HG02840 (cell line): ENCODE data around the gene ANKRD33.

ENCODE experiments used
- ATAC-seq: cut with Tn5 transposase; IDR thresholded peaks from one replicate; pipeline ENCODE4 v1.9.1; 2021; ENCODE audit warnings: mild to moderate bottlenecking, moderate library complexity, moderate number of reproducible peaks; ENCODE audit not compliant: unreplicated experiment, low FRiP score

ANKRD33 gene

GRCh38 chr12:51855586-51856428, 32.1 kb upstream of the ANKRD33 start:
- ATAC-seq = no peak

DNA sequence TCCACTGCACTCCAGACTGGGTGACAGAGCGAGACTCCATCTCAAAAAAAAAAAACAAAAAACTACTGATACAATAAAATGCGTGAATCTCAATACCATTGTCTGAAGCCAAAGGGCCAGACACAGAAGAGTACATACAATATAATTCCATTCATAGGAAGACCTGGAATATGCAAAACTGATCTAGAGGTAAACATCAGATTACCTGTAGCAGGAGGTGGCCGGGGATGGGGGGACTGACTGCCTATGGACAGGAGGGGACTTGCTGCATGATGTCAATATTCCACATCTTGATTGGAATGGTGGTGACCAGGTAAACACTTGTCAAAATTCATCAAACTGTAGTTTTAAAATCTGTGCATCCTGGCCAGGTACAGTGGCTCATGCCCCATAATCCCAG, 26.9 kb upstream of the ANKRD33 start:
- ATAC-seq = no peak

- no peak for ATAC-seq
Observed at GRCh38 chr12:51862947-51863346, 25.0 kb upstream of the ANKRD33 start.

- no peak for ATAC-seq
Observed at GRCh38 chr12:51863363-51863932, 24.5 kb upstream of the ANKRD33 start.

DNA sequence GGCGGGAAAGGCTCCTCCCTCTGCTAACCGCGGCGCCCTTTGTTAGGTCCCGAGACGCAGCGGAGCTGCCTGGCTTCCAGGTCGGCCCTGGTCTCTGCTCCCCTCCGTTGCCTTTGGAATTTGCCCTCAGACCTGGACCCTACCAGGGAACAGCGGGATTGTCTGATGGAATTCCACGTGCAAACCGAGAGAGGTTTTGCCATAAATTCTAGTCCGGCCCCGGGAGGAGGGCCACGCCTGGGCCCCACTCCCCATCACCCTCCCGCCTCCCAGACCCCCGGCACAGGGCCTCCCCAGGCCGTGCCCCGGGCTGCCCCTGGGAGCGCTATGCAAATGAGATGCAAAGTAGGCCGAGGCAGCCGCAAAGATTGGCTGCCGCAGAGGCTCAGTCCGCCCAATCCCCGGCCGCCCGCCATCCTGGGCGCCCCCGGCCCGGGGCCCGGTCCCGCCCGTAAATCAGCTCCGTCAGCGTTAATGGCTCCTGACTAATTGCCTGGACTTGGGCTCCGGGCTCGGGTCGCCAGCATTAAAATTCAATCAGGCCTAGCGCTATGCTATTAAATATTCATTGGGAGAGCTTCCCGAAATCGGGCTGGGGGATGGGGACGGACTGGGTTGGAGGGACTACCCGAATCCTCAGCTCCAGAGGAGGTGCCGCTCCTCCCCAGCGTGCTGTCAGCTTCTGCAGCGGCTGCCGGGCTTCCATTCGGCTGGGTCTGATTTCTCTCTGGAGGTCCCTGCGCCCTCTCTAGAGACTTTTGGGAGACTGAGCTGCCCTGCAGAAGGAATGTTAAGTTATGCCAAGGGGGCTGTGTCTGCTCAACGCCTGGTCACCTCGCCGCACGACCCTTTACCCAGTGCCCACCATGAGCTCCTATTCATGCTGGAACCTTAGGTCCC, 23.7 kb upstream of the ANKRD33 start:
- no peak for ATAC-seq

GRCh38 chr12:51864833-51865670, 22.9 kb upstream of the ANKRD33 start:
- no peak for ATAC-seq

DNA sequence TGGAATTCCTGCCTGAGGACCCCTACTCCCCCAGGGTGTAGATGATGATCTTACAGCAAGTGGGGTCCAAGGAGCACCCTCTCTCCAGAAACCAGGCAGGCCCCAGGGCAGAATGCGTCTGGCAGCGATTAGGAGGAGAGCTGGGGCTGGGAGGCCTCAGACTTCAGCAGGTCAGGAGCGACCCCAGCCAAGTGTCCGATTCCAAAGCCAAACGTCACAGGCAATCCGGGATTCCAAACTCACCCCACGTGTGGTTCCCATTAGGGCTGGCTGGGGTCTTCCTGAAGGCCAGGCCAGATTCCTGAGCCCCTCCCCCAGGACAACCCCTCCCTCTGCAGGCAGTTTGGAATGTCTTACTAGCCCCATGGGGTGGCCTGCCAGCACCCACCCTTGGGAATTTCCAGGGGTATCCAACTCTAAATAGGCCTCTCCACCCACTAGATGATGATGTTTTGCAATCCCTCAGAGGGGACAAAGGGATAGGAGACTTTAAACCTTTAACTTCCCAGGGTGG, 22.1 kb upstream of the ANKRD33 start:
- ATAC-seq = no peak

- no peak for ATAC-seq
Observed at GRCh38 chr12:51866324-51866723, 21.6 kb upstream of the ANKRD33 start.

DNA sequence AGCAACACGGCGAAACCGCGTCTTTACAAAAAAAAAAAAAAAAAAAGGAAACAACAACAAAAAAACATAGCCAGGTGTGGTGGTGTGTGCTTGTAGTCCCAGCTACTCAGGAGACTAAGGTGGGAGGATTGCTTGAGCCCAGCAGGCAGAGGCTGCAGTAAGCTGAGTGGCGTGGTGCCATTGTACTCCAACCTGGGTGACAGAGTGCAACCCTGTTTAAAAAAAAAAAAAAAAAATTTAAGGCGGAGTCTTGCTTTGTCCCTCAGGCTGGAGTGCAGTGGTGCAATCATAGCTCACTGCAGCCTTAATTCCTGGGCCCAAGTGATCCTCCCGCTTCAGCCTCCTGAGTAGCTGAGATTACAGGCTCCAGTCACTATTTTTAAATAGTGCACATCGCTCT, 21.1 kb upstream of the ANKRD33 start:
- ATAC-seq = no peak

DNA sequence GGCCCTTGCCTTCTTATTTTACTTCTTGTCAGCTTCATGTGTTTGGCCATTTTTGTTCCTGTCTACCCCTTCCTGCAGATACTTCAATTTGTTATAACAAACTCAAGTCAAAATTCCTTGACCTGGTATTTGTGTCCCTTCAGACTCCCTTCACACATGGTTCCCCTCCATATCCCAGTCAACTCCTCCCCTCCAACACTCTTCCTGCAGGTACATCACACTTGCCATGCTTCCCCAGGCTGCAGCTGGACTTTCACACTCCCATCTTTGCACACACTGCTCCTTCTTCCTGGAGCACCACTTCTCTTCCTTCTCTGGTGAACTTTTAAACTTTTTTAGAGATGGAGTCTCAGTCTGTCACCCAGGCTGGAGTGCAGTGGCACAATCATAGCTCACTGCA, 20.5 kb upstream of the ANKRD33 start:
- no peak for ATAC-seq

GRCh38 chr12:51867796-51868428, 20.0 kb upstream of the ANKRD33 start:
- no peak for ATAC-seq

- ATAC-seq = no peak
Observed at GRCh38 chr12:51868821-51869495, 18.9 kb upstream of the ANKRD33 start.

GRCh38 chr12:51869496-51869865, 18.4 kb upstream of the ANKRD33 start:
- no peak for ATAC-seq

GRCh38 chr12:51869931-51870330, 18.0 kb upstream of the ANKRD33 start:
- ATAC-seq = no peak

DNA sequence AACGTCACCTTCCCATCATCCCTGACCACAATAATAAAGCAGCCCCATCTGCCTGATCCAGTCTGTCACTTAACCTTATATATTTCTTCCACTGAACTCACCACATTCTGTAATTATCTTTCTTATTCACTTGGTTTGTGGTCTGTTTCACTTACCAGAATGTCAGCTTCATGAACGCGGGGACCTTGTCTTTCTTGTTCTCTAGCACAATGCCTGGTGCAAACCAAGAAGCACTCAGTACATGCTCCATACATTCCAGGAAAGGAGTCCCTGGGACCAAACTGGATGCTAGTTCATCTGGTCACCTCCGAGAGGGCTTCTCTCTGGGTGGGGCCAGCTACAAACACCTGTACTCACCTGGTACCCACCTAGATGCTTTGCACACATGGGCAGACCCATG, 17.4 kb upstream of the ANKRD33 start:
- no peak for ATAC-seq

GRCh38 chr12:51871126-51871525, 16.8 kb upstream of the ANKRD33 start:
- ATAC-seq = no peak

DNA sequence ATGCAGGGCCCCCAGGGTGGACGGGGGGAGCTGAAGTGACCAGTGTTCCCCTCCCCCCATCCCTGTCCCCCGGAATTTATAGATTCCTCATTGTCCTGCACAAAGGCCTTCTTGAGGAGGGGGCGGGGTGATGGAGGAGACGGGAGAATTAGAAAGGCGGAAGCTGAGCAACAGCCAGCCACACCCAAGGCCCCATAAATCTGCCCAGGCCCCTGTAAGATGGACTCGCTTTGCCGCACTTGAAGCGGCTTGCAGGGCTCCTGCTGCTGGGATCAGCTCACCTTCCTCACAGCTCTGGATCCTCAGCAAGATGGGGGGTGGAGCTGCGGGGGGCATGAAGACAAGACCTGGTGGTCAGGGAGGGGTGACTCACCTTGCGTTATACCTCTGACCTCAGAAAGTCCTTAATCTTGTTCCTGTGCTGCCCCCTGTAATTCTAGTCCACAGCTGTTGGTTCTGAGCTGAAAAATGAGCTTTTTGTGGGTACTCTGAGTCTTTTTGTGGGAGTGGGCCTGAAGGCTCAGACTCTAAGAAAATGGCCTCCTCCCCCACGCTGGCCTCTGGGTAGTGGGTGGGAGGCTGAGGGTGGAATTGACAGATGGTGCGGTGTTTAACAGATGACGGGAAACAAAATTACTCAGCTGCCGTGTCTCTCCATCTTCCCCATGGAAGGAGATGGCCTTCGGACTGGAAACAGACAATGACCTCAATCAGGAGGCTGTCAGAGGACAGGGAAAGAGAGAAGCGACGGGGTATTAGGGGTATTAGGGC, 15.8 kb upstream of the ANKRD33 start:
- ATAC-seq = no peak

GRCh38 chr12:51872689-51872981, 15.3 kb upstream of the ANKRD33 start:
- no peak for ATAC-seq
